Duodenal mucosa (tissue), 2 donors: ENCODE measurements around the gene SLC25A19.

ENCODE experiments used
- H3K27ac ChIP-seq: one replicate; pipeline ENCODE4 v1.7.0; 2013; ENCODE audit warnings: low read depth, low read length
- H3K27me3 ChIP-seq, 2 donors: one replicate each; pipeline ENCODE4 v1.7.0; 2013; ENCODE audit warnings: low read length in 2 of 2, control low read depth in 1 of 2; ENCODE audit not compliant: insufficient read depth in 2 of 2, control insufficient read depth in 1 of 2
- H3K36me3 ChIP-seq, 2 donors: one replicate each; pipeline ENCODE4 v1.7.0; 2013; ENCODE audit warnings: low read length in 2 of 2, control low read depth in 1 of 2; ENCODE audit not compliant: insufficient read depth in 2 of 2, control insufficient read depth in 1 of 2
- H3K4me1 ChIP-seq, 2 donors: one replicate each; pipeline ENCODE4 v1.7.0; 2013; ENCODE audit warnings: low read length in 2 of 2, control low read depth in 1 of 2; ENCODE audit not compliant: insufficient read depth in 2 of 2, control insufficient read depth in 1 of 2
- H3K4me3 ChIP-seq, 2 donors: one replicate each; pipeline ENCODE4 v1.7.0; 2013; ENCODE audit warnings: low read length in 2 of 2, low read depth in 1 of 2
- H3K9ac ChIP-seq, 2 donors: one replicate each; pipeline ENCODE4 v1.7.0; 2013; ENCODE audit warnings: low read length in 2 of 2, low read depth in 1 of 2
- H3K9me3 ChIP-seq, 2 donors: one replicate each; pipeline ENCODE4 v1.7.0; 2013; ENCODE audit warnings: low read length in 2 of 2, control low read depth in 1 of 2; ENCODE audit not compliant: control insufficient read depth in 1 of 2

Gene SLC25A19

DNA sequence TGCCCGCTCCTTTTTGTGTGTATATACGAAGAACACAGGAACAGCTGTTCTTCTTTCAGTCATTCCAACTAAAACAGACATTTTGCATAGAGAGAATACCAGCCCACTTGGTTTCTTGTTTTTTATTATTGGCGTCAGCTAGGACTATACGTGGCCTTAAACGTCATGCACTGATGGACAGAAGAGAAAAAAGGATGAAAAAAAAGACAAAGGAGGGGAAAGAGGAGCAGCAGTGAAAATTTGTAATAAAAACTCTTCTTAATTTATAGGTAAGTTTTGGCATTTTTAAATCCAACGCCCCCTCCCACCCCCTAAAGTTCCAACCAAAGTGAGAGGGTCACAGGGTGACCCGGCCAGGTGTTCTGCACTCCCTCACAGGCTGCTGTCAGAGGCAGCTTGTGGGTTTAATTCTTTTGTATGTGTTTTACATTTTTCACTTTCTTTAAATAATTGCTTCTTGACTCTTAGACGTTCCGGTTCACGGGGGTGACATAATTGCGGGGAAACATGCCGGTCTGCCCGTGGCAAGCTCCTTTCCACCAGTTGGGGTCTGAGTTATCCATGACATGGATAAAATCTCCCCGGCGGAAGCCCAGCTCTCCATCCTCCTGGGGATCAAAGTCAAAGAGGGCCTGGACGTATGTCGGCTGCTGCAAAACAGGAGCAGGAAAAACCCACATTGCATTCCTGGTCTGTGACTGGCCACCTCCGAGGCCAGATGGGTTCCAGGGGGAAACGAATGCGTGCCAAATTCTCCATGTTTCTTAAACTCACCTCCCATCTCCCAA, 30.9 kb upstream of the SLC25A19 start:
- H3K36me3 ChIP-seq, result peaks cover 21 to 35% of the 10 kb centered on the region in 2 donors
- peaks cover 13 to 17% of the 10 kb centered on the region in 2 donors for H3K4me1 ChIP-seq
- no peaks in the 10 kb centered on the region for H3K27me3 ChIP-seq
- no peaks in the 10 kb centered on the region for H3K9me3 ChIP-seq
- H3K9ac ChIP-seq, result no peak overlapping the region
- no peak overlapping the region for H3K4me3 ChIP-seq
- H3K27ac ChIP-seq, result no peak overlapping the region

DNA sequence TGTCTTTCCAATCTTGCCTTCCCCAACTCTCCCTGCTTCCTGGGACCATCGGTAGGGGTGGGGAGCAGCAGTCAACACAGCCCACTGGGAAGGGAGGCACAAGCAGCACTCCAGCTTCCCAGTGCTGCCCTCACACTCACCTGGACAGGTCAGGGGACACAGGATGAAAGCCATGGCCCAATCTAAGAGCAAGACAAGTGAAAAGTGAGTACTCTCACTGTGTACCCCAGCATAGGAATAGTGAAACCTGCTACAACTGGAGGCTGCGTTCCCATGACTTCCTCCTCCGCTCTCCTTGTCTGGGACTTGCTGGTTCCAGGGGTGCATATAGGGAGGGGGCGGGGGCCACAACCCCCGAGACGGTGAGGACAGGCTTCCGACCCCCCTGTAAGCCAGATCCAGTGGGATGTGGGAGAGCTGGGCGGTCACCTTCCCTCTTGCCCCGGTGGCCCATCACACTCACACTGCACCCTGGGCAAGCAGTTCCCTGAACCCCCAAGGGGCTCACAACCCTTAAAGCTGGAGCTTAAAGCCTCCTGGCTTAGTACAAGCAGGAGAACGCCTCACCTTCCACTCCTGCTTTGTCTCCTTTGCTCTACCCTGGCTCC, 29.5 kb upstream of the SLC25A19 start:
- H3K36me3 ChIP-seq, result peaks cover 21 to 33% of the 10 kb centered on the region in 2 donors

DNA sequence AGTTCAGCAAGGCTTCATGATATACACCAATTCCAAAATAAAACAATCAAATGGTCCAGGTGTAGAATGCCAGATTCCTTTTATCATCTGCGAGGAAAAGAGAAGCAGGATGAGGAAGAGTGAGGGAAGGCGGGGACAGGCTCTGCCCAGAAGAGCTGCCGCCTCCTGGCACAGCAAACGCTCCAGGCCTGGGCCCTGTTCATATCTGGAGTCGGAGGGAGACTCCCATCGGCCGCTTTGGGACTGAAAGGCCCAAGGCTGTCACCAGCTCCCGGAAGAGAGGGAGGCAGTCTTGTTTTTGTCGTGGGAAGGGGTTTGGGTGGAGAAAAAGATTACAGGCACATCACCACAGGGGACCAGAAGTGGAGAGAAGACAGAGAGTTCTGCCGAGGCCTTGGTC, 29.0 kb upstream of the SLC25A19 start:
- Histone ChIP-seq H3K9ac (no peak overlapping the region), H3K27me3 (no peaks in the 10 kb centered on the region), H3K9me3 (no peaks in the 10 kb centered on the region), H3K4me3 (no peak overlapping the region), H3K4me1 (peaks cover 13 to 17% of the 10 kb centered on the region in 2 donors), H3K27ac (no peak overlapping the region), H3K36me3 (peaks cover 21 to 33% of the 10 kb centered on the region in 2 donors)

More for the DNA sequence above, 29.5 kb upstream of the SLC25A19 start:
- H3K27ac ChIP-seq, result no peak overlapping the region
- H3K4me3 ChIP-seq, result no peak overlapping the region
- H3K4me1 ChIP-seq, result peaks cover 17% of the 10 kb centered on the region in 2 donors
- no peaks in the 10 kb centered on the region for H3K9me3 ChIP-seq
- H3K27me3 ChIP-seq, result no peaks in the 10 kb centered on the region
- no peak overlapping the region for H3K9ac ChIP-seq

DNA sequence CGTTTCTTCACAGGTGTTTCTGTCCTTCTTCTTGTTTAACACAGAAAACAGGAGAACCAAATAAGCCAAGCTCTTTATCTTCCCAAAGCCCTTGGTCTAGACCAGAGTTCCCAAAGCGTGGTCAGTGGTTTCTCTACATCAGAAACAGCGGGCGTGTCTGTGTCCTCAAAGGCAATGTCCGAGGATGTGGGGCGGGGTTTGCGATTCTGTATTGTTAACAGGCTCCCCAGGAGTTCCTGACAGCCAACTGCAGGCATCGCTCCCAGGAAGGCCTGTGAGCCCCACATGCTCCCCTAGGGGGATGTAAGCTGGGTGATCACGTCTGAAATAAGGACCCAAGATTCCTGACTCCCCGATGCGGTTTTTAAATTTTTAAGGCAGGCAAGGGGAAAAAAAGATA, 28.4 kb upstream of the SLC25A19 start:
- H3K36me3 ChIP-seq, result peaks cover 21 to 33% of the 10 kb centered on the region in 2 donors
- H3K4me1 ChIP-seq, result peaks cover 11 to 17% of the 10 kb centered on the region in 2 donors
- no peaks in the 10 kb centered on the region for H3K9me3 ChIP-seq
- no peak overlapping the region for H3K9ac ChIP-seq
- no peak overlapping the region for H3K4me3 ChIP-seq
- H3K27ac ChIP-seq, result peak overlapping the region; percentile 27
- no peaks in the 10 kb centered on the region for H3K27me3 ChIP-seq

DNA sequence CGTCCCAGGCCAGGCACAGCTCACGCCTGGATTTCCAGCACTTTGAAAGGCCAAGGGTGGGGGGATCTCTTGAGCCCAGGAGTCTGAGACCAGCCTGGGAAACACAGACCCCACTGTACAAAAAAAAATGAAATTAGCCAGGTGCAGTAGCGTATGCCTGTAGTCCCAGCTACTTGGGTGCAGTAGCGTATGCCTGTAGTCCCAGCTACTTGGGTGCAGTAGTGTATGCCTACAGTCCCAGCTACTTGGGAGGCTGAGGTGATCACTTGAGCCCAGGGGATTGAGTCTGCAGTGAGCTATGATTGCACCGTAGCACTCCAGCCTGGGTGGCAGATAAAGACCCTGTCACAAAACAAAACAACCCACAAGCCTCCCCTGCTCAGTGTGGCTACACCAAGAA, 27.0 kb upstream of the SLC25A19 start:
- Histone ChIP-seq H3K4me1 (peaks cover 11 to 17% of the 10 kb centered on the region in 2 donors), H3K27me3 (no peaks in the 10 kb centered on the region), H3K4me3 (no peak overlapping the region), H3K9ac (no peak overlapping the region), H3K27ac (no peak overlapping the region), H3K9me3 (no peaks in the 10 kb centered on the region), H3K36me3 (peaks cover 14 to 26% of the 10 kb centered on the region in 2 donors)

DNA sequence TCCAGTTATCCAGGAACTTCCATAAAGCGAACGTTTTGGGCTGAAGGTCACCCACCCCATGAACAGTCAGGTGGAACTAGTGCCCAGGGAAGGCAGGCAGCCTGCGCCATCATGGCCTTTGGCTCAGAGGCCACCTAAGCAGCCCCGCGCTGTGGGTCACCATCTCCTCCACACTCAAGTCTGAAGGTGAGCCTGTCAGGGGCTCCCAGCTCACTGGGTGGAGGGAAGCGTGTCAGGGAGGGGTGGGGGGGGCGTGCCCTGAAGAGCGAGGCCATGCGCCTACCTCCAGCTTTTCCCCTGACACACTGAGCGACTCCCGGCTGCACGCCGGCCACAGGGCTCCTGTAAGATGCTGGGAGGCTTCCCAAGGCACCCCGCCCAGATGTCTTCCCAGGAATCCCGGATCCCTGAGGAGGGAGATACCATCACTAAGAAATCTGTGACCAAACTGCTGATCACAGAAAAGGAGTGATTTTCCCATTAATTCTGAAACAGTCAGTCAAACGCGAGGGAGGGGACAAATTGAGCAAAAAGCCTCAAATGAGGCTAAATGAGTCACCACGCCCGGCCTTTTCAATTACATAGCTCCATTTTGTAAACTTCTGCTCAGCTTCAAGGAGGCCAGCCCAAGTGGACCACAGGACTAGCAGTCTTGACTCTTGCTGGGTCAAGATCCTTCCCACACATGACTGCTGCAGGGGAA, 26.5 kb upstream of the SLC25A19 start:
- Histone ChIP-seq H3K9me3 (no peaks in the 10 kb centered on the region), H3K9ac (peak overlapping the region in 1 of 2 donors; percentile 25), H3K27ac (peak overlapping the region; percentile 25), H3K4me3 (no peak overlapping the region), H3K36me3 (peaks cover 11 to 21% of the 10 kb centered on the region in 2 donors), H3K4me1 (peaks cover 11 to 17% of the 10 kb centered on the region in 2 donors), H3K27me3 (no peaks in the 10 kb centered on the region)

DNA sequence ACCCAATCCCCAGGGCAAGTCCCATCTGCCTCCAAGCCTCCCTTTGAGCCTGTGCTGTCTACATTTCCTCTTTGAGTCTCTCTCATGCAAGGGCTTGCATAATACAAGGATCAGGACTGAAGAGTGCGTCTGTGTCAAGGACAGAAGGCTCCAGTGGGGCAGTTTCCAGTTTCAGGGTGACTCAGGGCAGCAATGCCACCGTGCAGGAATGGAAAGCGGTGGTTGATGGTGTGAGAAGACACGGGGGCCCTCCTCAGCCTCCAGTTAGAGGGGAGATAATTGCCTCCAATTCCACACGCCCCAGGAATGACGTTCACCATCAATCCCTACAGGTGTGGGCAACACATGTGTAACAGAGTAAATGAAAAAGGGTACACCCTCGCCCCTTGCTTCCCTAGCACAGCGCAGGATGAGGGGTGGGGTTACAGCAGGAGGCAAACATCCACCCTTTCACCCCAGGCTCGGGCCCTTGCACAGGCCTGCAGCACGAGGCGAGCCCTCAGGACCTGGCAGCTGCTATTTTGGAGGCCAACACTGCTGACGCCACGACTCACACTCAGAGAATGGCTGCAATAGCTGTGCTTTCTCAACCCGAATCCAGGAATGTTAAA, 24.8 kb upstream of the SLC25A19 start:
- Histone ChIP-seq H3K9ac (no peak overlapping the region), H3K4me1 (peaks cover 17 to 27% of the 10 kb centered on the region in 2 donors)

DNA sequence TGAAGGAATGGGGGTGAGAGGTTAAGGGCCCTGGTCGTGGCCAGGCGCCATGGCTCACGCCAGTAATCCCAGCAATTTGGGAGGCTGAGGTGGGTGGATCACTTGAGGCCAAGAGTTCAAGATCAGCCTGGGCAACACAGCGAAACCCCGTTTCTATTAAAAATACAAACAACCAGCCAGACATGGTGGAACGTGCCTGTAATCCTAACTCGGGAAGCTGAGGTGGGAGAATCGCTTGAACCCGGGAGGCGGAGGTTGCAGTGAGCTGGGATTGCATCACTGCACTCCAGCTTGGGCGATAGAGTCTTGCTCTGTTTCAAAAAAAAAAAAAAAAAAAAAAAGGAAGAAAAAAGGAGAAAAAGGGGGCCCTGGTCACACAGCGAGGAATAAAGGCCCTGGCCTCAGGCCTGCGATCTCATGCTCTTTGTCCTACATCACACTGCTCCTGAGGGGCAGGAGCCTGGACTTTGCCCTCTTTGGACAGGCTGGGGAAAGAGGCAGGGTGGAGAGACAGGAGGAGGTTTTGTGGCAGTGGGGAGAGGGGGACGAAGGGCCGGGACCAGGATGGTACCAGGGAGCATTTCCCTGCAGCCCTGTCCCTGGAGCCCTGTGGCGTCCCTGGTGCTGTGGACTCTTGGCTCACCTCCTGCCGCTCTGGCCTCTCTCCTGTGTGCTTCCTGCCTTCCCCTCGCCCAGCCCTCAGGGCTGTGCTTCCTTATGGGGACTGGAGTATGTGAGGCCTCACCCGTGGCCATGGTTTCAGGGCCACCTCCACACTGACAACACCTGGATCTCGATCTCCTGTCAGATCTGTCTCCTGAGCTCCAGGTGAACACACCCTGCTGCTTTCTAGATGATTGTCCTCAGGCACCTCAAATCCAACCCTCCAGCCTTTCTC, 19.7 kb upstream of the SLC25A19 start:
- Histone ChIP-seq H3K36me3 (no peaks in the 10 kb centered on the region), H3K4me3 (peak overlapping the region; percentile 16 to 35), H3K27ac (peak overlapping the region; percentile 83), H3K4me1 (peaks cover 15 to 20% of the 10 kb centered on the region in 2 donors), H3K9ac (peak overlapping the region; percentile 48 to 54), H3K9me3 (no peaks in the 10 kb centered on the region), H3K27me3 (no peaks in the 10 kb centered on the region)

More for the DNA sequence above, 24.8 kb upstream of the SLC25A19 start:
- Histone ChIP-seq H3K9me3 (no peaks in the 10 kb centered on the region), H3K27me3 (no peaks in the 10 kb centered on the region), H3K27ac (peak overlapping the region; percentile 20), H3K36me3 (peaks cover 0 to 11% of the 10 kb centered on the region in 2 donors), H3K4me3 (no peak overlapping the region)

DNA sequence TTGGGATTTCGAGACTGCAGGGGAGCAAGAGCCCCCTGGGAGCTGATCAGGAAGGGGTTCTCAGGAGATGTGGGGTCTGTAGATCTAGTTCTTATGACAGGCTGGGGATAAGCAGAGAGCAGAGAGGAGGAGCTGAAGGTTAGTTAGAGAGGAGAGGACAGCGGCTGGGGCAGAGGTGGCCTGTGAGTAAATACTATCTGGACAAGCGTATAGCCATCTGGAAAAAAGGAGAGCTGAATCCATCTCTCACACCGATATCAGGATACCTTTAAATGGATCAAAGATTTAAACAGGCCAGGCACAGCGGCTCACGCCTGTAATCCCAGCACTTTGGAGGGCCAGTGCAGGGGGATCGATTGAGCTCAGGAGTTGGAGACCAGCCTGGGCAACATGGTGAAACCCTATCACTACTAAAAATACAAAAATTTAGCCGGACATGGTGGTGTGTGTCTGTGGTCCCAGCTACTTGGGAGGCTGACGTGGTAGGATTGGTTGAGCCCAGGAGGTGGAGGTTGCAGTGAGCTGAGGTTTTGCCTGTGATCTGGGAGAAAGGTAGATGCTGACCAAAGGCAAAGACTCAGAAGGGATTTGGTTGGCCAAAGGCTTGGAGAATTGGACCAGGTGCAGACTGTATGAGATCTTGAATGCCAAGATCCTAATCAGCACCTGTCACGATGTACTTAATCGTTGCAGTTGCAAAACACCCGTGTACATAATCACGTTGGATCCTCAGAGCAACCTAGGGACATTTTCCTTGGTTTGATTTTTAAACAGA, 18.9 kb upstream of the SLC25A19 start:
- Histone ChIP-seq H3K9ac (no peak overlapping the region), H3K27ac (no peak overlapping the region), H3K4me3 (no peak overlapping the region), H3K27me3 (no peaks in the 10 kb centered on the region), H3K4me1 (peaks cover 15 to 19% of the 10 kb centered on the region in 2 donors), H3K36me3 (no peaks in the 10 kb centered on the region), H3K9me3 (no peaks in the 10 kb centered on the region)
